MM.1S (cell line): ENCODE results near the gene WASF2.

Experiments
- CTCF ChIP-seq: fragments of 300-600 bp; sonication (generic); IDR thresholded peaks from 2 replicates; pipeline ENCODE4 v1.5.1; 2016; ENCODE audit warnings: antibody characterized with exemption, low read length, mixed read lengths
- EZH2phosphoT487 ChIP-seq: fragments of 300-600 bp; sonication (generic); IDR thresholded peaks from 2 replicates; pipeline ENCODE4 v1.6.1; 2018; ENCODE audit warnings: antibody characterized with exemption, low read length

GRCh38 chr1:27517301-27517700, 27.3 kb upstream of the WASF2 start:
- no peak for TF ChIP-seq CTCF
- no peak for TF ChIP-seq EZH2phosphoT487
